Activated naive CD8-positive, alpha-beta T cell treated with anti-CD3 and anti-CD28 coated beads for 36 hours (primary cell): ENCODE measurements around the gene CD248. TPM values are rescaled to one million over a fixed set of nuclear protein-coding genes. Genes with fewer than 3 reads are reported as not detected.

Source experiments
- DNase-seq: peaks from one replicate; pipeline ENCODE4 v3.0.0; 2021
- H3K27ac Mint-ChIP-seq: one replicate; pipeline ENCODE4 v1.8.0; 2022; ENCODE audit warnings: mild to moderate bottlenecking, moderate library complexity, mixed read lengths
- H3K27me3 Mint-ChIP-seq: one replicate; pipeline ENCODE4 v1.8.0; 2022; ENCODE audit warnings: mild to moderate bottlenecking, mixed read lengths
- H3K36me3 Mint-ChIP-seq: one replicate; pipeline ENCODE4 v1.8.0; 2021; ENCODE audit warnings: mild to moderate bottlenecking, mixed read lengths
- H3K4me1 Mint-ChIP-seq: one replicate; pipeline ENCODE4 v1.8.0; 2021; ENCODE audit warnings: mixed read lengths
- H3K4me3 Mint-ChIP-seq: one replicate; pipeline ENCODE4 v1.8.0; 2022; ENCODE audit warnings: mild to moderate bottlenecking, moderate library complexity, mixed read lengths
- H3K9me3 Mint-ChIP-seq: one replicate; pipeline ENCODE4 v1.8.0; 2022; ENCODE audit warnings: mixed read lengths
- total RNA-seq, 2 experiments: library from RNA; stranded (reverse); gene quantifications; one replicate each; pipeline ENCODE4 v1.2.3, GENCODE V29; 2021

The CD248 gene
- total RNA-seq, 2 experiments from 2014 or later, result 11.0 to 11.9 TPM

DNA sequence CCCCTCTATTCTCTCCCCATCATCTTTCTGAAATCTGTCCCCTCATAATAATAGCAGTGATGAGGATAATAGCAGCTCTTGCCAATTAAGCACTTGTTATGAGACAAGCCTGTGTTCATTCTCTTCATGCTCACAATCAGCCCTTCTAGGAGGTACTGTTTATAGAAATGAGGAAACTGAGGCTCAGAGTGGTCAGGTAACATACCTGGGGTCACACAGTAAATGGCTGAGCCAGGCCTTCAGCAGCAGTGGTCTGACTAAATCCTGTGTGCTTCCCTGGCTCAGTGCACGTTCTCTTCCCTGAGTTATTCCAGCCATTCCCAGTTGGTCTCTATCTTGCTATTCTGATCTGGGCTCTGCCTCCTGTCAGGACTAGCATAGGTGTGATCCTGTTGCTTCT lies 42.6 kb downstream of the CD248 start:
- Mint-ChIP-seq H3K27ac (no peak overlapping the region), H3K4me1 (peaks cover 26% of the 10 kb centered on the region), H3K36me3 (peaks cover 13% of the 10 kb centered on the region), H3K4me3 (no peak overlapping the region), H3K9me3 (no peaks in the 10 kb centered on the region), H3K27me3 (peaks cover 6% of the 10 kb centered on the region)
- DNase-seq, result no peak

DNA sequence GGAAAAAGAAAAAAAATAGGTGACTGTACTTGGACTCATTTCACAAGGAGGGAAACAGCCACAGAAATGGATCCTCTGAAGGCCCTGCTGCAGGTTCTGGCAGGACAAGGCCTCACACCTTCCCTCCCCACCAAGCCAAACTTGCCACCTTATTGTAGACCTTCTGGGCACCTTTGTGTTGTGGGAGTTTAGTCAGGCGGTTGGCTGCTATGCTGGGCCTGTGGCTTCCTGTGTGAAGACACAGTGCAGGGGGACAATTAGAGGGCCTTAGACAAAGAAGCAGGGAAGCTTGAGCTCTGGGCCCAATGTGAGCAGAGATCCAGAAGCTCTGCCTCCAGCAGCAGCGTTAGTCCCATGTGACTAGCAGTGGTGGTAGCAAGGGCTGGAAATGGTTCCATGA lies 44.2 kb downstream of the CD248 start:
- no peak for DNase-seq
- peaks cover 13% of the 10 kb centered on the region for H3K36me3 Mint-ChIP-seq
- no peak overlapping the region for H3K27ac Mint-ChIP-seq
- no peak overlapping the region for H3K4me3 Mint-ChIP-seq
- H3K9me3 Mint-ChIP-seq, result no peaks in the 10 kb centered on the region
- H3K4me1 Mint-ChIP-seq, result peaks cover 28% of the 10 kb centered on the region
- H3K27me3 Mint-ChIP-seq, result no peaks in the 10 kb centered on the region

DNA sequence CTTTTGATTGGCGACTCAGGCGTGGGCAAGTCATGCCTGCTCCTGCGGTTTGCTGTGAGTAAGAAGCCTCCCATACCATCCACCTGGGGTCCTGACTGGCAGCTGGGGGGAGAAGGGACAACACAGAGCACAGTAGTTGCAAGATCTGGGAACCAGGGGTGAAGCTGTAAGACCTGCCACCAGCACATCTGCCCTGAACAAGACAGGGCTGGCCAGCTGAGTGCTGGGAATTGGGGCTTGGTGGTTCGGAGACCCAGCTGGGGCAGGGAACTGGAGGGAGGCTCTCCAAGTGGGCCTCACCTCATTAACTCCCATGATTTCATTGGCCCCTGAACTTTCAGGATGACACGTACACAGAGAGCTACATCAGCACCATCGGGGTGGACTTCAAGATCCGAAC lies 45.0 kb downstream of the CD248 start:
- DNase-seq, result no peak
- H3K4me3 Mint-ChIP-seq, result no peak overlapping the region
- no peaks in the 10 kb centered on the region for H3K27me3 Mint-ChIP-seq
- no peaks in the 10 kb centered on the region for H3K9me3 Mint-ChIP-seq
- peaks cover 28% of the 10 kb centered on the region for H3K4me1 Mint-ChIP-seq
- peaks cover 13% of the 10 kb centered on the region for H3K36me3 Mint-ChIP-seq
- H3K27ac Mint-ChIP-seq, result peak overlapping the region; percentile 58

DNA sequence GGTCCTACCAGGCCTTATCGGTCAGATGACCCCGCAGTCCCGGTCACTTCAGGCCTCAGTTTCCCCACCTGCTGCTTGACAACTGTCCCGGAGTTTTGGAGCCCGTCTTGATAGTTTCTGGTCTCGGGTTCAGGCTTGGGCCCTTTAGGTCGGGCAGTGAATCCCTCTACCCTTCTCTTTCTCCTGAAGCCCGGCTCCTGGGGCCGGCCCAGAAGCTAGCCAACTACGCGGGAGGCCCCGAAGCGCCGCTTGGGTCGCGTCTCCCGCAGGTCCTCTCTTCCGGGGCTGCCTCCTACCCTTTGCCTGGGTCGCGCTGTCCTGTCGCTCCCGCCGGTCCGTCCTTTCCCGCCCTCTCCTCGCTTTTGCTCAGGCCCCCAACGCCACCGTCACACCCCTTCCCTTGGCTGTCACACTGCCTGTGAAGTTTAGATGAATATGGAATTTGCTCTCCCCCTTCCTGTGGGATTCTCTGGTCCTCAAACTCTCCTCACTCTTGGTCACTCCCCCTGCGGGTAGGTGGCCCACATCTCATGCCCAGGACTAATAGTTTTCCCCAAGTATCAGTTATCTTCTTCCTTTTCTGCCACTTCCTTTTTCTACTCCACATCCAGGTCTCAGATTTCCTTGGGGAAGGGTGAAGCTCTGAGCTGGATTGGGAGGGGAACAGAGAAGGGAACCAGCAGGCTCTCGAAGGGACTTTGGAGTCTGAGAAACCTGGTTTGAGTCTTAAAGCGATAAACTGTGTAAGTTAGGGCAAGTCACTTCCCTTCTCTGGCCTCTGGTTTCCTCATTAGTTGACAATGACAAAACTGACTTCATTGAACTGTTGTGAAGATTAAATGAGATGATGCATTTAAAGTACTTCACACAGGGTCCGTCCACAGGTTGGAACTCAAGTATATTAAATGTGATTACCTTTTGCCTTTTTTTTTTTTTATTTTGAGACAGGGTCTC lies 47.6 kb downstream of the CD248 start:
- Mint-ChIP-seq H3K27ac (peak overlapping the region; percentile 96), H3K4me1 (peaks cover 28% of the 10 kb centered on the region), H3K27me3 (no peaks in the 10 kb centered on the region), H3K9me3 (no peaks in the 10 kb centered on the region), H3K4me3 (peak overlapping the region; percentile 86), H3K36me3 (peaks cover 8% of the 10 kb centered on the region)
- no peak for DNase-seq

DNA sequence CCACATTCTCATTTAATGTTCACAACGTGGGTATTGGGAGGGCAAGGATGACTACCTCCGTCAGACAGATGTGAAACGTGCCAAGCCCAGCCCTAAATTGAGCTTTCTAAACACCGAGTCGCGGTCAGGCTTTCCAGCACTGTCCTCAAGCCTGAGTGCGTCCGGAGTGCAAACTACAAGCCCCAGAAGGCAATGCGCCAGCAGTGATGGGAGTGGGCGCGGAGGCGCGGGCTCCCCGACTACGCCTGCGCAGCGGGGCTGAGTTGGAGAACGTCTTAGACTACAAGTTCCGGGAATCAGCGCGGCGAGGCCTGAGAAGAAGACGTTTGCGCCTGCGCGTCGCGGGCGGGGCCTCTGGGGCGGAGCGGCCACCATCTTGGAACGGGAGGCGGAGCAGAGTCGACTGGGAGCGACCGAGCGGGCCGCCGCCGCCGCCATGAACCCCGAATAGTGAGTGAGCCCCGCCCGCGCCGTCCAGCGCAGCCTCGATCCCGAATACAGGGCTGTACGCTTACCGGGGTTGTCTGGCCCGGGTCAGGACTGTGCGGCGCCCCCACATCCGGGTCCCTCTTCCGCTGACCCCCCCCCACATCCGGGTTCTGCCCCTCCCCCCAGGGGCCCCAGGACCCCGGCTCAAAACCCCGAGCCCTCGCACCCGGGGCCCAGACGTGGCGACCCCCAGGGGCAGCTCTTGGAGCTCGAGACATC lies 48.4 kb downstream of the CD248 start, which contains the start of gene RAB1B:
Gene RAB1B, plus strand, starts transcription at position 396 of the 708 bp plus-strand sequence. Its CDS starts 41 bp downstream, at position 437.
- Mint-ChIP-seq H3K36me3 (peaks cover 7% of the 10 kb centered on the region), H3K27me3 (no peaks in the 10 kb centered on the region), H3K9me3 (no peaks in the 10 kb centered on the region), H3K27ac (peak within 1 kb of the TSS; percentile 96), H3K4me3 (peak within 1 kb of the TSS; percentile 86), H3K4me1 (peaks cover 28% of the 10 kb centered on the region)
- peak; percentile 100 for DNase-seq

DNA sequence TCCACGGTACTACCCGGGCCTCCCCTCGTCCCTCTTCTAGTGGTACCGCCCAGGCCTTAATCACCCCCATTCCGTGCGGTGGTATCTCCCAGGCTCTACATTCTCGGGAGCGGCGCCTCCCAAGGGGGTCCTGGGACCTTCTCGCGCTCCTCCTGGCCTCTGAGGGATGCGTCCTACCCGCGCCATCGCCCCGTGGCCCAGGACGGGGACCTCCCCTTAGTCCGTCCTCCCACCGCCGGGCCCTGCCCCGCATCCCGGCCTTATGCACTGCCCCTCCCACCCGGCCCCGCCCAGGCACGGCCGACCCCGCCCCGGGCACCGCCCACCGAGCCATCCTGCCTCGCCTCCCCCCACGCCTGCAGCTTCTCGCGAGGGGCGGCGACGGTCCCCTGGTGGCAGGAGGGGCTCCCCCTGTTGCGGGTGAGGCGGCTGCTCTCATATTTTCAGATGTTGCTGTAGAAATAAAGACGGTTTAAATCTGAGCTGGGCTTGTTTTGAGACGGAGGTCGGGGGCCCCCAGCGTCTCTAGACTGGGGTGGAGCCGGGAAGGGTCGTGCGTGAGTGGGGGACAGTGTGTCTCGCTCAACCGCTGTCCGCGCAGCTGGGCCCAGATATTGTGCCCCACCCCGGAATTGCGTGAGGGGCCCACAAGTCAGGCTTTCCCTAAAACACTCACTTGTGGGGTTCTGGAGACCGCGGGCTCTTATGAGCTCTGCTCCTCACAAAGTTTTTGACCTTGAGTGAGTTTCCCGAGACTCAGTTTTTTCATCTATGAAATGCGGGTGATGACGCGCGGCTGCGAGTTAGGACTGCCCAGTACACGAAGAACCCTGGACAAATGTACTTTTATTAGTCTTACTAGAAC lies 49.2 kb downstream of the CD248 start:
- H3K9me3 Mint-ChIP-seq, result no peaks in the 10 kb centered on the region
- H3K4me3 Mint-ChIP-seq, result peak overlapping the region; percentile 86
- peak; percentile 90 for DNase-seq
- peak overlapping the region; percentile 96 for H3K27ac Mint-ChIP-seq
- peaks cover 6% of the 10 kb centered on the region for H3K36me3 Mint-ChIP-seq
- peaks cover 28% of the 10 kb centered on the region for H3K4me1 Mint-ChIP-seq
- H3K27me3 Mint-ChIP-seq, result no peaks in the 10 kb centered on the region

DNA sequence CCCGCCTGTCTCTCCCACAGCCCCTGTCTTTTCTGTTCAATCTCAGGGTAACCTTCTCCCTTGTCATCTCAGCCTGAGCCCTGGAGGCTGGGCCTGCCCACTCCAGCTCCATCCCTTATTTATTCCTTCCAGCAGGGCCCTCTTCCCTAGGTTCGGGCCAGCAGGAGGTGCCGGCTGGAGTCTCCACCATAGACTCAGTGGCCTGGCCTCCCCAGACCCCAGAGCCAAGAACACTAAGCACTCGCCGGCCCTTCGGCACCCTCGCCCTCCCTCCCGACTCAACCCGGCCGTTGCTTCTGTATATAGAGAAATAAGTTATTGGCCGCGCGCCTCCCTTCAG lies 49.8 kb downstream of the CD248 start:
- Mint-ChIP-seq H3K27me3 (no peaks in the 10 kb centered on the region), H3K27ac (peak overlapping the region; percentile 85), H3K4me3 (peak overlapping the region; percentile 86), H3K36me3 (peaks cover 6% of the 10 kb centered on the region), H3K4me1 (peaks cover 28% of the 10 kb centered on the region), H3K9me3 (no peaks in the 10 kb centered on the region)
- no peak for DNase-seq

DNA sequence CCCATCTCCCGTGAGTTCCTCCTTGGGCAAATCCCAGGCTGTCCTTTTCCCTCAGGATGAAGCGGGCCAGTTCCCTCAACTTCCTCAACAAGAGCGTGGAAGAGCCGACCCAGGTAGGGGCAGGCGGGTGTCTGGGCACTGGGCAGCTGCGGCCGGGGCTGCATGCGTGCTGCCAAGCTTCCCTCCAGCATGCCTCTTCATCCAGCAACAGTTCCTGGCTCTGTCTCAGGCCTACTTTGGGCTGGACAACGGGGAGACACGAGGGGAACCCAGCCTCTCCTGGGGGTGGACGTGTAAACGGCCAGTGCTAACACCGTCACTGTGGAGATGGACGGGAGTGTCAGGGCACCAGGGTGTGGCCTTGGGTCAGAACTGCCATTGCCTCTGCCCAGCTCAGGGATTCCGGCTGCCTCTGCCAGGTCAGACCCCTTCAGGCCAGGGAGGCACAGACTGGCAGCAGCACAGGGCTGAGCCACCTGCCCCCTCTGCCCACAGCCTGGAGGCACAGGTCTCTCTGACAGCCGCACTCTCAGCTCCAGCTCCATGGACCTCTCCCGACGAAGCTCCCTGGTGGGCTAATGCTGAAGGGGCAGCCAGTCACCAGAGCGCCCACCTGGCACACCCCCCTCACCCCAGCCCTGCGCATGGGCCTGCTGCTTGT lies 50.3 kb downstream of the CD248 start:
- Mint-ChIP-seq H3K36me3 (peaks cover 7% of the 10 kb centered on the region), H3K4me3 (no peak overlapping the region), H3K9me3 (no peaks in the 10 kb centered on the region), H3K27me3 (no peaks in the 10 kb centered on the region), H3K4me1 (peaks cover 26% of the 10 kb centered on the region), H3K27ac (peak overlapping the region; percentile 85)
- DNase-seq, result no peak

DNA sequence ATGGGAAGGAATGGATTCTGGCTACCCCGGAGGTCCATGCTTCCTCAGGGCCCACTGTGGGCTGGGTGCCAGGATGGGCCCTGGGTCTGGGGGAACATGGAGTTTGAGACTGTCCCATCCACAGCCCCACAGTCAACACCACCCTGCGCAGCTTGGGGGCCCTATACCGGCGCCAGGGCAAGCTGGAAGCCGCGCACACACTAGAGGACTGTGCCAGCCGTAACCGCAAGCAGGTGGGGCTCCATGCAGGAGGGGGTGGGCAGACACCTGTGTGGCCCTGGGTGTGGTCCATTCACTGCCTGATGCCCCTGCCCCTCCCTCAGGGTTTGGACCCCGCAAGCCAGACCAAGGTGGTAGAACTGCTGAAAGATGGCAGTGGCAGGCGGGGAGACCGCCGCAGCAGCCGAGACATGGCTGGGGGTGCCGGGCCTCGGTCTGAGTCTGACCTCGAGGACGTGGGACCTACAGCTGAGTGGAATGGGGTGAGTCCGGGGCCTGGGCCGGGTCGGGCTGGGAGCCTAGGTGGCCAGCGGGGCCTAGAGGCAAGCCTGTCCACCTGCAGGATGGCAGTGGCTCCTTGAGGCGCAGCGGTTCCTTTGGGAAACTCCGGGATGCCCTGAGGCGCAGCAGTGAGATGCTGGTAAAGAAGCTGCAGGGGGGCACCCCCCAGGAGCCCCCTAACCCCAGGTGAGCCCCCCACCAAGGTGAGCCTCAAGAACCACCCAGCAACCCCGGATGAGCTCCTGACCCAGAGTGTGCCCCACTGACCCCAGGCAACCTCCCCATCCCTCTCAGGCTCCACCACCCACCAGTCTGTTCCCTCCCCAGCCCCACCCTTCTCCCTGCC lies 51.1 kb downstream of the CD248 start:
- no peak overlapping the region for H3K4me3 Mint-ChIP-seq
- no peak for DNase-seq
- H3K36me3 Mint-ChIP-seq, result peaks cover 5% of the 10 kb centered on the region
- no peak overlapping the region for H3K27ac Mint-ChIP-seq
- H3K9me3 Mint-ChIP-seq, result no peaks in the 10 kb centered on the region
- no peaks in the 10 kb centered on the region for H3K27me3 Mint-ChIP-seq
- H3K4me1 Mint-ChIP-seq, result peaks cover 24% of the 10 kb centered on the region

DNA sequence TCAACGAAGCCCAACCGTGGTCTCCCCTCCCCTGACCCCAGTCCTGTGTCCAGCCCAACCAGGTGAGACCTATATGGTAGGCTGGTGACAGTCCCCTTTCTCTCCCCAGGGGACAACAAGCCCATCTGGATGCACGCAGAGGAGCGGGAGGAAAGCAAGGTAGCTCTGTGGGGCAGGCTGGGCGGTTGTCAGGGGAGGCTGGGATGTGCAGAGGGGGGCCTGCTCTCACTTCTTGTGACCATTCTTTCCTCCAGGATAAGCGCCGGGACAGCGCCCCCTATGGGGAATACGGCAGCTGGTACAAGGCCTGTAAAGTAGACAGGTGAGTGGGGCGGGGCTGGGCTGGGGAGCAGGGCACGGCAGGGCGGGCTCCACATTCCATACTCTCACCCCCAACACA lies 51.9 kb downstream of the CD248 start:
- peak; percentile 56 for DNase-seq
- Mint-ChIP-seq H3K9me3 (no peaks in the 10 kb centered on the region), H3K4me3 (no peak overlapping the region), H3K27ac (no peak overlapping the region), H3K27me3 (no peaks in the 10 kb centered on the region), H3K36me3 (peaks cover 7% of the 10 kb centered on the region), H3K4me1 (peaks cover 19% of the 10 kb centered on the region)

Other genes starting within 250 kb of the CD248 start
- gene PACS1, start 246.8 kb downstream of the CD248 start, total RNA-seq, result 10 to 100 TPM; 58.4 to 61.4 TPM
- 10 to 100 TPM; 39.4 to 40.2 TPM for gene KLC2, start 59.3 kb downstream of the CD248 start, total RNA-seq
- gene RAB1B, start 48.4 kb downstream of the CD248 start, total RNA-seq, result 100 to 1,000 TPM in 1 of 2 experiments, 10 to 100 TPM in 1; 97.6 to 102 TPM
- gene CNIH2, start 38.9 kb downstream of the CD248 start, total RNA-seq, result 1 to 10 TPM; 1.9 to 2.2 TPM
- 10 to 100 TPM; 64.1 to 72.4 TPM for gene YIF1A, start 27.9 kb downstream of the CD248 start, total RNA-seq
- not detected for gene TMEM151A, start 25.1 kb downstream of the CD248 start, total RNA-seq
- gene RIN1, start 19.4 kb upstream of the CD248 start, total RNA-seq, result 1 to 10 TPM; 1.5 to 1.6 TPM
- 10 to 100 TPM; 47.5 to 48.8 TPM for gene BRMS1, start 28.1 kb upstream of the CD248 start, total RNA-seq
- gene B4GAT1, start 30.6 kb upstream of the CD248 start, total RNA-seq, result 10 to 100 TPM in 1 of 2 experiments, 1 to 10 TPM in 1; 9.5 to 10.0 TPM
- 1 to 10 TPM; 8.1 to 9.0 TPM for gene SLC29A2, start 54.7 kb upstream of the CD248 start, total RNA-seq
- under 1 TPM in 1 of 2 experiments, not detected in 1; 0.16 TPM for gene NPAS4, start 104.0 kb upstream of the CD248 start, total RNA-seq
- gene MRPL11, start 121.8 kb upstream of the CD248 start, total RNA-seq, result 100 to 1,000 TPM; 159 to 161 TPM
- 1 to 10 TPM; 5.8 to 6.4 TPM for gene PELI3, start 149.9 kb upstream of the CD248 start, total RNA-seq
- 10 to 100 TPM; 70.7 to 75.3 TPM for gene DPP3, start 163.4 kb upstream of the CD248 start, total RNA-seq
- 10 to 100 TPM in 1 of 2 experiments, 1 to 10 TPM in 1; 7.7 to 13.1 TPM for gene BBS1, start 193.6 kb upstream of the CD248 start, total RNA-seq
- gene ZDHHC24, start 229.0 kb upstream of the CD248 start, total RNA-seq, result 10 to 100 TPM in 1 of 2 experiments, 1 to 10 TPM in 1; 9.6 to 10.3 TPM
- under 1 TPM; 0.06 to 0.12 TPM for gene ACTN3, start 229.9 kb upstream of the CD248 start, total RNA-seq